ENCODE data around the gene TEP1.

The TEP1 gene

GRCh38 chr14:20391505-20391904 lies 21.8 kb downstream of the TEP1 start:
- TF ChIP-seq, protein P1, sequence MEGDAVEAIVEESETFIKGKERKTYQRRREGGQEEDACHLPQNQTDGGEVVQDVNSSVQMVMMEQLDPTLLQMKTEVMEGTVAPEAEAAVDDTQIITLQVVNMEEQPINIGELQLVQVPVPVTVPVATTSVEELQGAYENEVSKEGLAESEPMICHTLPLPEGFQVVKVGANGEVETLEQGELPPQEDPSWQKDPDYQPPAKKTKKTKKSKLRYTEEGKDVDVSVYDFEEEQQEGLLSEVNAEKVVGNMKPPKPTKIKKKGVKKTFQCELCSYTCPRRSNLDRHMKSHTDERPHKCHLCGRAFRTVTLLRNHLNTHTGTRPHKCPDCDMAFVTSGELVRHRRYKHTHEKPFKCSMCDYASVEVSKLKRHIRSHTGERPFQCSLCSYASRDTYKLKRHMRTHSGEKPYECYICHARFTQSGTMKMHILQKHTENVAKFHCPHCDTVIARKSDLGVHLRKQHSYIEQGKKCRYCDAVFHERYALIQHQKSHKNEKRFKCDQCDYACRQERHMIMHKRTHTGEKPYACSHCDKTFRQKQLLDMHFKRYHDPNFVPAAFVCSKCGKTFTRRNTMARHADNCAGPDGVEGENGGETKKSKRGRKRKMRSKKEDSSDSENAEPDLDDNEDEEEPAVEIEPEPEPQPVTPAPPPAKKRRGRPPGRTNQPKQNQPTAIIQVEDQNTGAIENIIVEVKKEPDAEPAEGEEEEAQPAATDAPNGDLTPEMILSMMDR (IDR thresholded peaks at IDR 0.05), result no peak

- TF ChIP-seq, protein P1 (IDR thresholded peaks at IDR 0.05), result no peak
These were observed 25.1 kb downstream of the TEP1 start for GRCh38 chr14:20388159-20388558.

- TF ChIP-seq, protein P1 (IDR thresholded peaks at IDR 0.05), result no peak
These were observed 25.7 kb downstream of the TEP1 start for GRCh38 chr14:20387576-20387975.

GRCh38 chr14:20386276-20386855 lies 26.9 kb downstream of the TEP1 start:
- TF ChIP-seq, protein P1 (IDR thresholded peaks at IDR 0.05), result no peak

DNA sequence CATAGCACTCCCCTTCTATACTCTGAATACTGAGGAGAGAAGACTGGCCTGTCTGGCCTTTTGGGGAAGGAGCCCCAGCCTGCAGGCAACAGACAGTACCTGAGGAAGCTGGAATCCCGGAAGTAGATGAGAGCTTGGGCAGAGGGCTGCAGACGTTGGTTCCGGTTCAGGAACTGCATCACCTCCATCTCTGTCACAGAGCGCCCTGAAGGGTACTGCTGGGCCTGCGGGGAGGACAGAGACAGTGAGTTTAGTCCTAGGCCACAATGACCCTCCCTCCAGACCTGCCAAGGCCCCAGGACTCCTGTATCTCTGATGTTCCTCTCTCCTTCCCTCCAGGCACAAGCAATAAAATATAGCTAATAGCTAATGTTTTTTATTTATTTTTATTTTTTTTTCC lies 28.4 kb downstream of the TEP1 start:
- TF ChIP-seq, protein P1 (IDR thresholded peaks at IDR 0.05), result no peak

DNA sequence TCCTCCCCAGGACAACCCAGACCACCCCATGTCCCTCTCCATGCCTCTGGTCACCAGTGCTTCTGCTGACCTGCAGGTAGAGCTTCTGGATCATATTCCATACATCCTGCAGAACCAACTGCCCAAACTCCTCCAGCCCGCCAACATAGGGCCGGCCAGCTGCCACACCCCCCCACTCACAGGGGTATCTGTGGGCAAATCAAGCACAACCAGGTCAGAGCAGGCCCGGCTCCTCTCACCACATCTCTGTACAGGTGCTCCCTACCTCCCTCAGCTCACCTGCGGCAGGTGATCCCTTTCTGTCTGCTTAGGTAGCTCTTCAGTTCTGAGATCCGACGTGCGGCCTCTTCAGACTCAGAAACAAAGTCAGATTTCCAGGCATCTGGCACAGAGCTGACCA lies 29.0 kb downstream of the TEP1 start:
- TF ChIP-seq, protein P1 (IDR thresholded peaks at IDR 0.05), result no peak

- TF ChIP-seq, protein P1 (IDR thresholded peaks at IDR 0.05), result no peak
These were observed 29.7 kb downstream of the TEP1 start for GRCh38 chr14:20383636-20384035.

- TF ChIP-seq, protein P1 (IDR thresholded peaks at IDR 0.05), result no peak
These were observed 30.3 kb downstream of the TEP1 start for GRCh38 chr14:20383032-20383431.
